K562 (cell line): ENCODE data around the gene TRIM26. TPM values are rescaled to one million over a fixed set of nuclear protein-coding genes. Genes with fewer than 3 reads are reported as not detected.
A peak's percentile ranks its signal among the peaks of the same experiment; 100 is the strongest.

Source experiments
- ATAC-seq: fragments of 200-7000 bp; cut with Tn5 transposase; 3 replicates; pipeline ENCODE4 v1.9.1; 2020; ENCODE audit warnings: moderate library complexity
- BruUV-seq: library from RNA; stranded (reverse); fragments of 400-500 nt; replicated peaks from 2 replicates; lab custom pipeline; 2021; lab: Mats Ljungman, UMichigan
- CTCF ChIA-PET: fragments of 300-600 bp; formaldehyde crosslinking; extraction: SDS; loops from one replicate; lab custom pipeline; 2021; ENCODE audit warnings: low intra/inter-chr PET ratio; lab: Yijun Ruan, JAX
- POLR2A ChIA-PET: fragments of 300-600, 350-650 bp; sonication (Branson Sonifier 250); formaldehyde crosslinking; extraction: SDS; loops from one replicate; lab custom pipeline; 2021; ENCODE audit warnings: antibody characterized with exemption, inconsistent platforms; lab: Yijun Ruan, JAX
- DNase-seq, 4 experiments: peaks; one replicate each; pipeline versions ENCODE4 v3.0.0 to v3.0.0-alpha.2; 2011 to 2018; ENCODE audit warnings: low spot score in 3 of 4, mixed read lengths in 3 of 4; ENCODE audit errors: extremely low read depth in 1 of 4
- FAIRE-seq: peaks from 2 replicates; lab custom pipeline; 2011; peaks lifted over from hg19 to GRCh38; lab: Jason Lieb, UNC
- H2AFZ ChIP-seq: 2 replicates; pipeline ENCODE4 v1.6.0; 2011; ENCODE audit warnings: low read depth, low read length, control low read depth, inconsistent platforms
- H3K27ac ChIP-seq: fragments of 200-600 bp; 3 replicates; pipeline ENCODE4 v1.8.0; 2011; ENCODE audit warnings: low read depth, mild to moderate bottlenecking, control low read depth, inconsistent platforms, low read length, moderate library complexity, mixed read lengths; ENCODE audit errors: extremely low read depth
- H3K27me3 ChIP-seq, 2 experiments: fragments of 300-600 bp in 1 of 2; 2 replicates in 1 of 2; 3 replicates in 1 of 2; pipeline versions ENCODE4 v1.6.0 to v1.8.0; 2011; ENCODE audit warnings: inconsistent platforms in 2 of 2, low read length in 2 of 2, mild to moderate bottlenecking in 1 of 2, mixed read lengths in 1 of 2, moderate library complexity in 1 of 2; ENCODE audit not compliant: control insufficient read depth in 2 of 2, insufficient read depth in 2 of 2
- H3K36me3 ChIP-seq: fragments of 300-600 bp; 3 replicates; pipeline ENCODE4 v1.8.0; 2011; ENCODE audit warnings: mild to moderate bottlenecking, low read length, inconsistent platforms; ENCODE audit not compliant: control insufficient read depth, insufficient read depth
- H3K4me1 ChIP-seq, 2 experiments: fragments of 200-600 bp in 1 of 2; replicated peaks in 1 of 2; 2 replicates in 1 of 2; 3 replicates in 1 of 2; pipeline versions ENCODE4 v1.5.1 to v1.8.0; 2011; ENCODE audit warnings: inconsistent platforms in 2 of 2, low read length in 2 of 2, mild to moderate bottlenecking in 1 of 2, mixed read lengths in 1 of 2, moderate library complexity in 1 of 2; ENCODE audit not compliant: control insufficient read depth in 2 of 2, insufficient read depth in 2 of 2
- H3K4me2 ChIP-seq: 2 replicates; pipeline ENCODE4 v1.6.1; 2011; ENCODE audit warnings: low read length, control low read depth, inconsistent platforms, mixed read lengths; ENCODE audit not compliant: insufficient read depth
- H3K4me3 ChIP-seq: fragments of 200-600 bp; sonication (generic), shearing (Covaris generic); 2 replicates; pipeline ENCODE4 v1.5.1; 2016; ENCODE audit warnings: control low read depth, inconsistent platforms
- H3K79me2 ChIP-seq: fragments of 200-600 bp; 3 replicates; pipeline ENCODE4 v1.8.0; 2011; ENCODE audit warnings: low read length, inconsistent platforms; ENCODE audit not compliant: control insufficient read depth, insufficient read depth
- H3K9ac ChIP-seq, 2 experiments: 2 replicates each; pipeline versions ENCODE4 v1.6.0 to v1.6.1; 2011; ENCODE audit warnings: low read depth in 2 of 2, low read length in 2 of 2, control low read depth in 1 of 2, inconsistent platforms in 1 of 2, mild to moderate bottlenecking in 1 of 2, mixed read lengths in 1 of 2; ENCODE audit not compliant: insufficient read depth in 1 of 2
- H3K9me1 ChIP-seq: one replicate; pipeline ENCODE4 v1.6.0; 2011; ENCODE audit warnings: inconsistent platforms, mild to moderate bottlenecking, low read length, moderate library complexity; ENCODE audit not compliant: control insufficient read depth, insufficient read depth
- H3K9me3 ChIP-seq: replicated peaks from 2 replicates; pipeline ENCODE4 v1.5.1; 2011; ENCODE audit warnings: low read depth, low read length, inconsistent platforms; ENCODE audit not compliant: control insufficient read depth, insufficient read depth
- H4K20me1 ChIP-seq: replicated peaks from 2 replicates; pipeline ENCODE4 v1.6.1; 2011; ENCODE audit warnings: low read length, inconsistent platforms, mixed read lengths; ENCODE audit not compliant: control insufficient read depth, insufficient read depth
- CBFB ChIP-seq: sonication (generic); formaldehyde crosslinking; IDR thresholded peaks from 2 replicates; pipeline ENCODE4 v1.4.0; 2020; ENCODE audit warnings: mild to moderate bottlenecking, missing genetic modification reagents
- CXXC5 ChIP-seq: fragments of 250-450 bp; sonication (Bioruptor Pico); IDR thresholded peaks from 2 replicates; pipeline ENCODE4 v1.8.0; 2022; ENCODE audit warnings: inconsistent platforms, mild to moderate bottlenecking, moderate library complexity
- HNRNPK ChIP-seq: fragments of 200-400 bp; formaldehyde crosslinking; IDR thresholded peaks from one replicate; pipeline ENCODE4 v1.6.1; 2018; ENCODE audit warnings: mild to moderate bottlenecking, low read depth, low read length; ENCODE audit not compliant: poor library complexity, severe bottlenecking
- KDM1A ChIP-seq, 2 experiments: fragments of 450-650 bp; IDR thresholded peaks; 2 replicates each; pipeline ENCODE4 v1.6.1; 2016; ENCODE audit warnings: mild to moderate bottlenecking in 2 of 2
- L3MBTL2 ChIP-seq: fragments of 450-650 bp; IDR thresholded peaks from 2 replicates; pipeline ENCODE4 v1.6.1; 2016; ENCODE audit warnings: mild to moderate bottlenecking, moderate library complexity
- SMARCA5 ChIP-seq: fragments of 450-650 bp; IDR thresholded peaks from 2 replicates; pipeline ENCODE4 v1.6.1; 2016
- ZNF239 ChIP-seq: fragments of 250-450 bp; sonication (Bioruptor Pico); IDR thresholded peaks from 2 replicates; pipeline ENCODE4 v1.4.0; 2020; ENCODE audit warnings: mild to moderate bottlenecking
- ZNF263 ChIP-seq: sonication (generic); formaldehyde crosslinking; IDR thresholded peaks from 2 replicates; pipeline ENCODE4 v1.8.0; 2022; ENCODE audit warnings: mild to moderate bottlenecking, missing genetic modification reagents, borderline replicate concordance
- WGBS: fragments of 100-300 bp; shearing (Covaris generic); methylation state at CpG from one replicate; pipeline ENCODE4 v1.1.6; 2016; ENCODE audit warnings: low coverage, mixed read lengths; ENCODE audit not compliant: insufficient coverage; ENCODE audit errors: missing lambda C conversion rate; 5-methylcytosine and 5-hydroxymethylcytosine counted together
- in situ Hi-C: fragments of 300-500 bp; cut with MboI; formaldehyde crosslinking; loops from 4 replicates; pipeline ENCODE4 v1.15.0; 2018; ENCODE audit warnings: inconsistent platforms, mixed read lengths
- intact Hi-C: fragments of 100-400 bp; cut with micrococcal nuclease; formaldehyde crosslinking; loops from 2 replicates; pipeline ENCODE4 v1.14.2; 2022
- polyA plus RNA-seq, 8 experiments: library from polyadenylated mRNA; depleted of rRNA in 4 of 8; stranded (reverse) in 5 of 8; unstranded in 3 of 8; fragments of >200 nt; fragmentation: Nextera tagmentation in 2 of 8; fragmentation: Illumina TruSeq in 1 of 8; extraction: Ambion mirVana in 2 of 8; extraction: Trizol in 1 of 8; gene quantifications; 2 replicates each; pipeline versions ENCODE4 v1.2.1 to v1.2.3, GENCODE V29; 2011 to 2014; ENCODE audit warnings: inconsistent platforms in 1 of 8, missing spikeins in 1 of 8
- total RNA-seq, 7 experiments: library from RNA; depleted of rRNA in 6 of 7; stranded (reverse); fragments of >200 nt in 6 of 7; fragmentation: Illumina TruSeq in 2 of 7; extraction: Trizol in 2 of 7; gene quantifications; 2 replicates each; pipeline versions ENCODE4 v1.2.1 to v1.2.3, GENCODE V29; 2011 to 2021; ENCODE audit warnings: low replicate concordance in 1 of 7
- TF ChIP-seq, protein P1 (sequence below): sonication (generic); formaldehyde crosslinking; IDR thresholded peaks from 2 replicates; pipeline ENCODE4 v1.8.0; 2022; ENCODE audit warnings: missing genetic modification reagents, mild to moderate bottlenecking, borderline replicate concordance
- TF ChIP-seq, protein P2 (sequence below): fragments of 450-650 bp; IDR thresholded peaks from 2 replicates; pipeline ENCODE4 v1.6.1; 2016; ENCODE audit warnings: mild to moderate bottlenecking, moderate library complexity

Gene TRIM26
- total and polyA plus RNA-seq, 9 of the 15 experiments (the other 6 are each of a cell fraction or from before 2014, with no cell fraction given): 0.80 to 5.0 (median 2.8) TPM

DNA sequence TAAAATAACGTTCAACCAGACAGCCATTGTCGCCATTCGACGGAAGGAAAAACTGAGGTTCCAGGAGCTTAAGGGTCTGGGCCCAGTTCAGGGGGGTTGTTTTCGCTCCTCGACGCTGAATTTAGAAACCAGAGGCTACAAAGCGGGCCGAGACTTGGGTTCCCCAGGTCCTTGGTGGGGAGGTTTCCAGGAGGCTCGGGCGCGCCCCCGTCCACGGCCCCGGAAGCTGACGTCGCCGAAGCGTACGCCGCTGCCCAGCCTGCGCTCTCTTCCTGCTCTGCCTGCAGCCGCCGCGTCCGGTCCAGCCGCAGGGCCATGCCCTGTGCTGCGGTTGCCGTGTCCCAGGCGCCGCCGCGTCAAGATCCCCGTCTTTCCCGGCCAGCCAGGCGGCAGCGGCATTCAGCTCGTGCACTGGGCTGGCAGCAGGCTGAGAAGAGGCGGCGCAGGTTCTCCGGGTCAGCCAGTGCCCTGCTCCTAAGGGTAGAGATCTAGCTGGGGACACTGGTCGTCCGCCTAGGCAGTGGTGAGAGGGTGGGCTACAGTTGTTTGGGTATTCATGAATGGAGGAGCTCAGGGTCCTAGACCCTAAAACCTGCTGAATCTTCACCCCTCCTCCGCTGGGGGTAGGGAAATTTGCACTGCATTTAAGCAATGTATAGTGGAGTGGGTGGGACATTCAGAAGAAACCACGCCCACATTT is 901 bp upstream of the TRIM26 start:
- WGBS: 44% methylated on average over 39 of the region's 45 CpGs
- no peak for FAIRE-seq
- Histone ChIP-seq H3K36me3 (no peaks in the 10 kb centered on the region), H2AFZ (peak overlapping the region; percentile 81), H4K20me1 (no peaks in the 10 kb centered on the region), H3K4me3 (peak overlapping the region; percentile 40), H3K9me3 (no peaks in the 10 kb centered on the region), H3K79me2 (no peaks in the 10 kb centered on the region), H3K27ac (no peak overlapping the region), H3K27me3 (peaks cover 0 to 10% of the 10 kb centered on the region in 2 experiments; a peak in 2 of 5 replicates), H3K9ac (peak overlapping the region; percentile 22 to 66; a peak in 3 of 4 replicates), H3K9me1 (no peaks in the 10 kb centered on the region), H3K4me2 (peak overlapping the region; percentile 70), H3K4me1 (peaks cover 0 to 17% of the 10 kb centered on the region in 2 experiments; a peak in 2 of 5 replicates)
- DNase-seq: peak; percentile 23 to 37 (median 30)
- intact Hi-C loops: no loop called here
- in situ Hi-C loops: no loop called here
- ChIA-PET CTCF (no interaction called here), POLR2A (interaction anchor here (0.5 kb wide), 1 partner anchor 401 kb away, joined by 3 read pairs; no protein-coding TSS in a partner anchor)
- ATAC-seq: peak; percentile 71
- BruUV-seq: no TSS peak
- TF ChIP-seq, protein P1, sequence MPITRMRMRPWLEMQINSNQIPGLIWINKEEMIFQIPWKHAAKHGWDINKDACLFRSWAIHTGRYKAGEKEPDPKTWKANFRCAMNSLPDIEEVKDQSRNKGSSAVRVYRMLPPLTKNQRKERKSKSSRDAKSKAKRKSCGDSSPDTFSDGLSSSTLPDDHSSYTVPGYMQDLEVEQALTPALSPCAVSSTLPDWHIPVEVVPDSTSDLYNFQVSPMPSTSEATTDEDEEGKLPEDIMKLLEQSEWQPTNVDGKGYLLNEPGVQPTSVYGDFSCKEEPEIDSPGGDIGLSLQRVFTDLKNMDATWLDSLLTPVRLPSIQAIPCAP: no peak
- TF ChIP-seq, protein P2, sequence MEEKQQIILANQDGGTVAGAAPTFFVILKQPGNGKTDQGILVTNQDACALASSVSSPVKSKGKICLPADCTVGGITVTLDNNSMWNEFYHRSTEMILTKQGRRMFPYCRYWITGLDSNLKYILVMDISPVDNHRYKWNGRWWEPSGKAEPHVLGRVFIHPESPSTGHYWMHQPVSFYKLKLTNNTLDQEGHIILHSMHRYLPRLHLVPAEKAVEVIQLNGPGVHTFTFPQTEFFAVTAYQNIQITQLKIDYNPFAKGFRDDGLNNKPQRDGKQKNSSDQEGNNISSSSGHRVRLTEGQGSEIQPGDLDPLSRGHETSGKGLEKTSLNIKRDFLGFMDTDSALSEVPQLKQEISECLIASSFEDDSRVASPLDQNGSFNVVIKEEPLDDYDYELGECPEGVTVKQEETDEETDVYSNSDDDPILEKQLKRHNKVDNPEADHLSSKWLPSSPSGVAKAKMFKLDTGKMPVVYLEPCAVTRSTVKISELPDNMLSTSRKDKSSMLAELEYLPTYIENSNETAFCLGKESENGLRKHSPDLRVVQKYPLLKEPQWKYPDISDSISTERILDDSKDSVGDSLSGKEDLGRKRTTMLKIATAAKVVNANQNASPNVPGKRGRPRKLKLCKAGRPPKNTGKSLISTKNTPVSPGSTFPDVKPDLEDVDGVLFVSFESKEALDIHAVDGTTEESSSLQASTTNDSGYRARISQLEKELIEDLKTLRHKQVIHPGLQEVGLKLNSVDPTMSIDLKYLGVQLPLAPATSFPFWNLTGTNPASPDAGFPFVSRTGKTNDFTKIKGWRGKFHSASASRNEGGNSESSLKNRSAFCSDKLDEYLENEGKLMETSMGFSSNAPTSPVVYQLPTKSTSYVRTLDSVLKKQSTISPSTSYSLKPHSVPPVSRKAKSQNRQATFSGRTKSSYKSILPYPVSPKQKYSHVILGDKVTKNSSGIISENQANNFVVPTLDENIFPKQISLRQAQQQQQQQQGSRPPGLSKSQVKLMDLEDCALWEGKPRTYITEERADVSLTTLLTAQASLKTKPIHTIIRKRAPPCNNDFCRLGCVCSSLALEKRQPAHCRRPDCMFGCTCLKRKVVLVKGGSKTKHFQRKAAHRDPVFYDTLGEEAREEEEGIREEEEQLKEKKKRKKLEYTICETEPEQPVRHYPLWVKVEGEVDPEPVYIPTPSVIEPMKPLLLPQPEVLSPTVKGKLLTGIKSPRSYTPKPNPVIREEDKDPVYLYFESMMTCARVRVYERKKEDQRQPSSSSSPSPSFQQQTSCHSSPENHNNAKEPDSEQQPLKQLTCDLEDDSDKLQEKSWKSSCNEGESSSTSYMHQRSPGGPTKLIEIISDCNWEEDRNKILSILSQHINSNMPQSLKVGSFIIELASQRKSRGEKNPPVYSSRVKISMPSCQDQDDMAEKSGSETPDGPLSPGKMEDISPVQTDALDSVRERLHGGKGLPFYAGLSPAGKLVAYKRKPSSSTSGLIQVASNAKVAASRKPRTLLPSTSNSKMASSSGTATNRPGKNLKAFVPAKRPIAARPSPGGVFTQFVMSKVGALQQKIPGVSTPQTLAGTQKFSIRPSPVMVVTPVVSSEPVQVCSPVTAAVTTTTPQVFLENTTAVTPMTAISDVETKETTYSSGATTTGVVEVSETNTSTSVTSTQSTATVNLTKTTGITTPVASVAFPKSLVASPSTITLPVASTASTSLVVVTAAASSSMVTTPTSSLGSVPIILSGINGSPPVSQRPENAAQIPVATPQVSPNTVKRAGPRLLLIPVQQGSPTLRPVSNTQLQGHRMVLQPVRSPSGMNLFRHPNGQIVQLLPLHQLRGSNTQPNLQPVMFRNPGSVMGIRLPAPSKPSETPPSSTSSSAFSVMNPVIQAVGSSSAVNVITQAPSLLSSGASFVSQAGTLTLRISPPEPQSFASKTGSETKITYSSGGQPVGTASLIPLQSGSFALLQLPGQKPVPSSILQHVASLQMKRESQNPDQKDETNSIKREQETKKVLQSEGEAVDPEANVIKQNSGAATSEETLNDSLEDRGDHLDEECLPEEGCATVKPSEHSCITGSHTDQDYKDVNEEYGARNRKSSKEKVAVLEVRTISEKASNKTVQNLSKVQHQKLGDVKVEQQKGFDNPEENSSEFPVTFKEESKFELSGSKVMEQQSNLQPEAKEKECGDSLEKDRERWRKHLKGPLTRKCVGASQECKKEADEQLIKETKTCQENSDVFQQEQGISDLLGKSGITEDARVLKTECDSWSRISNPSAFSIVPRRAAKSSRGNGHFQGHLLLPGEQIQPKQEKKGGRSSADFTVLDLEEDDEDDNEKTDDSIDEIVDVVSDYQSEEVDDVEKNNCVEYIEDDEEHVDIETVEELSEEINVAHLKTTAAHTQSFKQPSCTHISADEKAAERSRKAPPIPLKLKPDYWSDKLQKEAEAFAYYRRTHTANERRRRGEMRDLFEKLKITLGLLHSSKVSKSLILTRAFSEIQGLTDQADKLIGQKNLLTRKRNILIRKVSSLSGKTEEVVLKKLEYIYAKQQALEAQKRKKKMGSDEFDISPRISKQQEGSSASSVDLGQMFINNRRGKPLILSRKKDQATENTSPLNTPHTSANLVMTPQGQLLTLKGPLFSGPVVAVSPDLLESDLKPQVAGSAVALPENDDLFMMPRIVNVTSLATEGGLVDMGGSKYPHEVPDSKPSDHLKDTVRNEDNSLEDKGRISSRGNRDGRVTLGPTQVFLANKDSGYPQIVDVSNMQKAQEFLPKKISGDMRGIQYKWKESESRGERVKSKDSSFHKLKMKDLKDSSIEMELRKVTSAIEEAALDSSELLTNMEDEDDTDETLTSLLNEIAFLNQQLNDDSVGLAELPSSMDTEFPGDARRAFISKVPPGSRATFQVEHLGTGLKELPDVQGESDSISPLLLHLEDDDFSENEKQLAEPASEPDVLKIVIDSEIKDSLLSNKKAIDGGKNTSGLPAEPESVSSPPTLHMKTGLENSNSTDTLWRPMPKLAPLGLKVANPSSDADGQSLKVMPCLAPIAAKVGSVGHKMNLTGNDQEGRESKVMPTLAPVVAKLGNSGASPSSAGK: peak; percentile 23; the same call in 1 of the 2 replicates
- no peak for TF ChIP-seq ZNF263 (CRISPR knock-in tag)
- no peak for TF ChIP-seq ZNF239 (CRISPR knock-in tag)
- no peak for TF ChIP-seq CBFB
- no peak for TF ChIP-seq HNRNPK
- 0 out of 2 replicates have a peak, but pooled peaks have one; percentile 13 for TF ChIP-seq L3MBTL2
- no peak for TF ChIP-seq KDM1A (IDR thresholded peaks at IDR 0.05)
- TF ChIP-seq CXXC5 (CRISPR knock-in tag): peak; percentile 46; the same call in 1 of the 2 replicates
- TF ChIP-seq SMARCA5: no peak
